Upper lobe of left lung (tissue), 4 donors: ENCODE data around the gene PBX3.

ENCODE experiments used
- EP300 ChIP-seq, 4 donors: sonication (generic); formaldehyde crosslinking; IDR thresholded peaks; one replicate each; pipeline ENCODE4 v1.5.1; 2017; ENCODE audit warnings: antibody characterized with exemption in 4 of 4, control low read depth in 2 of 4
- POLR2A ChIP-seq, 4 donors: fragments of 450-650 bp; IDR thresholded peaks; one replicate each; pipeline ENCODE4 v1.5.1; 2016 to 2017; ENCODE audit warnings: antibody characterized with exemption in 4 of 4, mild to moderate bottlenecking in 2 of 4
- POLR2AphosphoS5 ChIP-seq, 2 donors: sonication (generic); formaldehyde crosslinking; IDR thresholded peaks; one replicate each; pipeline ENCODE4 v1.5.1; 2017; ENCODE audit warnings: antibody characterized with exemption in 2 of 2
- TF ChIP-seq, protein P1 (sequence below), 6 experiments: fragments of 450-650 bp in 4 of 6; fragments of 200-600 bp in 2 of 6; sonication (generic) in 2 of 6; IDR thresholded peaks; one replicate each; pipeline ENCODE4 v1.5.1; 2016 to 2019; ENCODE audit warnings: antibody characterized with exemption in 6 of 6

GRCh38 chr9:125768803-125769202 lies 21.6 kb downstream of the PBX3 start:
- TF ChIP-seq, protein P1, sequence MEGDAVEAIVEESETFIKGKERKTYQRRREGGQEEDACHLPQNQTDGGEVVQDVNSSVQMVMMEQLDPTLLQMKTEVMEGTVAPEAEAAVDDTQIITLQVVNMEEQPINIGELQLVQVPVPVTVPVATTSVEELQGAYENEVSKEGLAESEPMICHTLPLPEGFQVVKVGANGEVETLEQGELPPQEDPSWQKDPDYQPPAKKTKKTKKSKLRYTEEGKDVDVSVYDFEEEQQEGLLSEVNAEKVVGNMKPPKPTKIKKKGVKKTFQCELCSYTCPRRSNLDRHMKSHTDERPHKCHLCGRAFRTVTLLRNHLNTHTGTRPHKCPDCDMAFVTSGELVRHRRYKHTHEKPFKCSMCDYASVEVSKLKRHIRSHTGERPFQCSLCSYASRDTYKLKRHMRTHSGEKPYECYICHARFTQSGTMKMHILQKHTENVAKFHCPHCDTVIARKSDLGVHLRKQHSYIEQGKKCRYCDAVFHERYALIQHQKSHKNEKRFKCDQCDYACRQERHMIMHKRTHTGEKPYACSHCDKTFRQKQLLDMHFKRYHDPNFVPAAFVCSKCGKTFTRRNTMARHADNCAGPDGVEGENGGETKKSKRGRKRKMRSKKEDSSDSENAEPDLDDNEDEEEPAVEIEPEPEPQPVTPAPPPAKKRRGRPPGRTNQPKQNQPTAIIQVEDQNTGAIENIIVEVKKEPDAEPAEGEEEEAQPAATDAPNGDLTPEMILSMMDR (IDR thresholded peaks at IDR 0.05), result no peak
- TF ChIP-seq POLR2A (IDR thresholded peaks at IDR 0.05) (no peak), EP300 (IDR thresholded peaks at IDR 0.05) (no peak), POLR2AphosphoS5 (IDR thresholded peaks at IDR 0.05) (no peak)
